Thymus (tissue), 11 donors: ENCODE measurements around the gene GSDMA. TPM values are rescaled to one million over a fixed set of nuclear protein-coding genes. Genes with fewer than 3 reads are reported as not detected.

Experiments
- DNase-seq, 9 donors: peaks; one replicate each; pipeline ENCODE4 v3.0.0-alpha.2; 2013; ENCODE audit warnings: low spot score in 9 of 9, low read depth in 6 of 9, missing footprints in 1 of 9
- H3K27ac ChIP-seq, 2 donors: one replicate each; pipeline ENCODE4 v1.5.1; 2013; ENCODE audit warnings: control low read depth in 1 of 2, low read depth in 1 of 2, low read length in 1 of 2, mild to moderate bottlenecking in 1 of 2, moderate library complexity in 1 of 2
- H3K27me3 ChIP-seq, 2 donors: one replicate each; pipeline ENCODE4 v1.5.1; 2013; ENCODE audit warnings: low read length in 1 of 2; ENCODE audit not compliant: control insufficient read depth in 2 of 2, insufficient read depth in 1 of 2
- H3K36me3 ChIP-seq, 2 donors: one replicate each; pipeline ENCODE4 v1.5.1; 2013; ENCODE audit warnings: low read length in 1 of 2, mild to moderate bottlenecking in 1 of 2, moderate library complexity in 1 of 2; ENCODE audit not compliant: control insufficient read depth in 2 of 2, insufficient read depth in 2 of 2
- H3K4me1 ChIP-seq, 2 donors: one replicate each; pipeline ENCODE4 v1.5.1; 2013; ENCODE audit warnings: low read length in 2 of 2; ENCODE audit not compliant: control insufficient read depth in 2 of 2, insufficient read depth in 2 of 2
- H3K4me3 ChIP-seq, 2 donors: one replicate each; pipeline ENCODE4 v1.5.1; 2013; ENCODE audit warnings: low read length in 2 of 2, control low read depth in 1 of 2, mild to moderate bottlenecking in 1 of 2
- H3K9me3 ChIP-seq, 2 donors: one replicate each; pipeline ENCODE4 v1.5.1; 2013; ENCODE audit warnings: low read length in 1 of 2, mild to moderate bottlenecking in 1 of 2; ENCODE audit not compliant: control insufficient read depth in 2 of 2, insufficient read depth in 1 of 2
- WGBS: extraction: QIAGEN DNeasy Blood & Tissue Kit; methylation state at CpG from one replicate; pipeline ENCODE4 v1.1.7; 2013; 5-methylcytosine and 5-hydroxymethylcytosine counted together
- polyA plus RNA-seq: library from polyadenylated mRNA; stranded (reverse); fragments of 200-250 nt; gene quantifications from one replicate; pipeline ENCODE4 v1.2.3, GENCODE V29; 2013
- total RNA-seq: library from RNA; stranded (reverse); fragments of 120-200 nt; gene quantifications from one replicate; pipeline ENCODE4 v1.2.4, GENCODE V29; 2013
- donor health status: healthy.

Gene GSDMA
- total and polyA plus RNA-seq, 2 donors = 0.57 to 1.7 TPM

DNA sequence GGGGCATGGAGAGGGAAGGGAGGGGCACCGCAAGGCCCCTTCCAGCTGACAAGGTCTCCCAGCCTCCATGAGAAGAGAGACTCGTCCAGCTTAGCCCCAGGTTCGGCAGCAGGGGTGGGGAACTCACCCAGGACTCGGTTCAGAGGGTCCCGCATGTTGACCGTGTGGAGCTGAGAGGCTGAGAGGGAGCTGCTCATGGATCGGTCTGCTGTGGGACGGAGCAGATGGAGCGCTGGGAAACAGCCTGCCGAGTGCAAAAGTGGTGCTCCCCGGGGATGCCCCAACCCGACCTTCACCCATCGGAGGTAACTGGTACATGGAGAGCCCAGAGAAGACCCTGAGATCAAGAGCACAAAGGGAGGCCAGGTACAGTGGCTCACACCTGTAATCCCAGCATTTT, 57.3 kb downstream of the GSDMA start:
- no peak for DNase-seq
- Histone ChIP-seq H3K27ac (no peak overlapping the region), H3K27me3 (peaks cover 0 to 5% of the 10 kb centered on the region in 2 donors), H3K36me3 (peaks cover 55 to 69% of the 10 kb centered on the region in 2 donors), H3K4me3 (no peak overlapping the region), H3K9me3 (no peaks in the 10 kb centered on the region), H3K4me1 (no peaks in the 10 kb centered on the region)
- WGBS = 98% methylated on average over 13 of the region's 13 CpGs

DNA sequence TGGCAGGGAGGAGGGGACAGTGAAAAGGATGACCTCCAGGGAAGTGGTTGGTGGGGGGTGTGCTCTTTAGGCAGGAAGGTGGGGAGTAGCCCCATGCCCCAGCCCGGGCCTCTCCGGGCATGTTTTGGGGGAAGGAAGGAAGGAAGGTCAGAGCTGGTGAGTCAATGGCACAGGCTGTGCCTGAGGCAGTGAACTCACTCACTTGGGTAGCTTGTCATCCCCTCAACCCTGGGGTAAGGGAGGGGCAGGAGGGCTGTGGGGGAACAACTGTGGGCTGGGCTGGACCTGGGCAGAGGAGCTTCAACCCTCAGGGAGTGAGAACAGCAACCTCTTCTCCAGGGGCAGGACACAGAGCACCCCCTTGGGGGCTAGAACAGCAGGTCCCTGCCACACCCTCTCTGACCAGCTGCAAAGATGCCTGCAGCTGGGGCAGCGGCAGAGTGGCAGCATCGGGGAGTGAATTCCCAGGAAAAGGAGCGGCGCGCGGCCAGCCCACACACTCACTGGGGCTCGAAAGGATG, 58.7 kb downstream of the GSDMA start:
- peaks cover 9 to 10% of the 10 kb centered on the region in 2 donors for H3K4me1 ChIP-seq
- H3K9me3 ChIP-seq = peaks cover 0 to 4% of the 10 kb centered on the region in 2 donors
- WGBS = 97% methylated on average over 9 of the region's 9 CpGs
- no peak overlapping the region for H3K4me3 ChIP-seq
- DNase-seq = no peak
- no peaks in the 10 kb centered on the region for H3K27me3 ChIP-seq
- peaks cover 69 to 80% of the 10 kb centered on the region in 2 donors for H3K36me3 ChIP-seq
- H3K27ac ChIP-seq = no peak overlapping the region

GRCh38 chr17:40022497-40022896, 59.7 kb downstream of the GSDMA start:
- 99% methylated on average over 9 of the region's 9 CpGs for WGBS
- no peak for DNase-seq

DNA sequence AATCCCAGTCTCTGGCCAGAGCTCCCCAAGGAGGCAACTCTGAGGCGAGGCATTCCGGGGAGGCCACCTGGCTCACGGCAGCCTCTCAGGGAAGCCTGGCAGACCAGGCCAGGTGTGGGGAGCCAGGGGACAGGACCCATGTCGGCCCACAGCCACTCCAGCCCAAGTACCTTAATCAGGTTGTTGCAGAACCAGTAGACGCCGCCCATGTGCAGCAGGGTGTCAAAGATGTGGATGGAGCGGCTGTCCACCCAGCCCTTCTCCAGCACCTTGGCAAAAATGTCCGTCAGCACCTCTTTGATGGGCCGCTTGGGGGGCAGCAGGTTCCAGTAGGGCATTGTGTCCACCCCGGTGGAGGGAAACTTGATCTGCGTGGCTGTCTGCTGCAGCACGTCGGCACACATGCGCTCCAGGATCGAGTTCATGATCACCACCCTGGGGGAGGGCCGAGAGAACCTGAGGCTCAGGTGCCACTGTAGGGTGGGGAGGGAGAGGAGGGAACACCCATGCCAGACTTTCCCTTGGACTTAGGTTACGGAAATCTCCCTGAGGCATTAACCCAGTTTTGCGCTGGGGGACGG, 60.2 kb downstream of the GSDMA start:
- H3K27ac ChIP-seq = no peak overlapping the region
- H3K9me3 ChIP-seq = peaks cover 0 to 4% of the 10 kb centered on the region in 2 donors
- H3K4me3 ChIP-seq = no peak overlapping the region
- no peak for DNase-seq
- no peaks in the 10 kb centered on the region for H3K27me3 ChIP-seq
- H3K36me3 ChIP-seq = peaks cover 83% of the 10 kb centered on the region in 2 donors
- 96% methylated on average over 19 of the region's 19 CpGs for WGBS
- H3K4me1 ChIP-seq = peaks cover 11 to 17% of the 10 kb centered on the region in 2 donors

More at GRCh38 chr17:40022497-40022896, 59.7 kb downstream of the GSDMA start:
- H3K4me1 ChIP-seq = peaks cover 11 to 17% of the 10 kb centered on the region in 2 donors
- no peak overlapping the region for H3K4me3 ChIP-seq
- no peaks in the 10 kb centered on the region for H3K27me3 ChIP-seq
- no peak overlapping the region for H3K27ac ChIP-seq
- peaks cover 78 to 85% of the 10 kb centered on the region in 2 donors for H3K36me3 ChIP-seq
- H3K9me3 ChIP-seq = peaks cover 0 to 4% of the 10 kb centered on the region in 2 donors

DNA sequence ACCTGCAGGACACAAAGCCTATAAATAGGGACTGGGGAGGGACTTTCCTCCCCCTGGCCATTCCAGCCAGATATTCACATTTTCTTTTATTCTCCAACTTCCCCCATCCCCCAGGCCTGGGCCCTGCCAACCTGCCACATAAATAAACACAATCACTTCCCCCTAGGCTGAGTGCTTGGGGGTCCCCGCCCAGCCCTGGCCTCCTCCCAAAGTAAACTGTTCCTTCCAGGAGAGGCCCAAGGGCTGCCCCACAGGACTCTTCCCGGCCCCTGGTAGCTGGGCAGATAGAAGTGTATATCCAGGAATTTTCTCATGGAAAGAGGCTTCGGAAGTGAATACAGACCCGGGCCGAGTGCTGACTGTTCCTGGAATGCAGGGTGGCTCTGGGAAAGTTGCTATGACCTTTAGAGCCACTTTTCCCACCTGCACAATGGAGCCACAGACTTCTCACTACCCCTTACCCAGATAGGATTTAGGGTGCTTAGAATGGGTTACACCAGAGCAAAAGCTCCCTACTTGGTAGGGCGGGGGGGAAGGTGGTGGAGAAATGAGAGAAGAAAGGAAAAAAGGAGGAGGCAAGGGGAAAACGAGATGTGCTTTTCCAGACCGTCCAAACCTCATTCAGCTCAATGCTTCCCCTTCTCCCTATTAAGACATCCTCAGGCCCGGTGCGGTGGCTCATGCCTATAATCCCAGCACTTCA, 60.9 kb downstream of the GSDMA start:
- H3K4me3 ChIP-seq = no peak overlapping the region
- H3K9me3 ChIP-seq = peaks cover 0 to 4% of the 10 kb centered on the region in 2 donors
- no peaks in the 10 kb centered on the region for H3K27me3 ChIP-seq
- no peak overlapping the region for H3K27ac ChIP-seq
- no peak for DNase-seq
- peaks cover 83 to 87% of the 10 kb centered on the region in 2 donors for H3K36me3 ChIP-seq
- H3K4me1 ChIP-seq = peaks cover 11 to 17% of the 10 kb centered on the region in 2 donors
- WGBS = 95% methylated on average over 10 of the region's 10 CpGs

GRCh38 chr17:40024901-40025300, 62.1 kb downstream of the GSDMA start:
- H3K27ac ChIP-seq = no peak overlapping the region
- 96% methylated on average over 8 of the region's 8 CpGs for WGBS
- H3K27me3 ChIP-seq = no peaks in the 10 kb centered on the region
- H3K9me3 ChIP-seq = peaks cover 0 to 4% of the 10 kb centered on the region in 2 donors
- H3K4me1 ChIP-seq = peaks cover 11 to 17% of the 10 kb centered on the region in 2 donors
- no peak for DNase-seq
- H3K36me3 ChIP-seq = peaks cover 83 to 88% of the 10 kb centered on the region in 2 donors
- no peak overlapping the region for H3K4me3 ChIP-seq

DNA sequence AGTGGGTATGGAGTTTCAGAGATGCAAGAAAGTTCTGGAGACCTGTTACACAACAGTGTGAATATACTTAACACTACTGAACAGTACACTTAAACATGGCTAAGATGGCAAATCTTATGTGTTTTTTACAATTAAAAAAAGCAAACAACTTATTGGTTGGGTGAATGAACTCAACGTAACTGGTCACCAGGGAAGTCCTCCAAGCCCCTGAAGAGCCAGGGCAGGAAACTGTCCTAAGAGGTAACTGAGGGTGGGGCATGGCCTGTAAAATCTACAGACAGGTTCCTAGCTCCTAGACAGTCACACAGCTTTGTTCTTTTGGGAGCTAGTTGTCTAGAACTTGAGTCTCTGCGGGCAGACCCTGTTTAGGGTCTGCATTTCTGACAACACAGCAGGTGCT, 62.8 kb downstream of the GSDMA start:
- H3K36me3 ChIP-seq = peaks cover 77 to 88% of the 10 kb centered on the region in 2 donors
- no peak overlapping the region for H3K4me3 ChIP-seq
- H3K4me1 ChIP-seq = peaks cover 11 to 17% of the 10 kb centered on the region in 2 donors
- peaks cover 0 to 4% of the 10 kb centered on the region in 2 donors for H3K9me3 ChIP-seq
- peak overlapping the region in 1 of 2 donors; percentile 1 for H3K27ac ChIP-seq
- H3K27me3 ChIP-seq = no peaks in the 10 kb centered on the region
- 93% methylated on average over 2 of the region's 2 CpGs for WGBS
- DNase-seq = no peak

DNA sequence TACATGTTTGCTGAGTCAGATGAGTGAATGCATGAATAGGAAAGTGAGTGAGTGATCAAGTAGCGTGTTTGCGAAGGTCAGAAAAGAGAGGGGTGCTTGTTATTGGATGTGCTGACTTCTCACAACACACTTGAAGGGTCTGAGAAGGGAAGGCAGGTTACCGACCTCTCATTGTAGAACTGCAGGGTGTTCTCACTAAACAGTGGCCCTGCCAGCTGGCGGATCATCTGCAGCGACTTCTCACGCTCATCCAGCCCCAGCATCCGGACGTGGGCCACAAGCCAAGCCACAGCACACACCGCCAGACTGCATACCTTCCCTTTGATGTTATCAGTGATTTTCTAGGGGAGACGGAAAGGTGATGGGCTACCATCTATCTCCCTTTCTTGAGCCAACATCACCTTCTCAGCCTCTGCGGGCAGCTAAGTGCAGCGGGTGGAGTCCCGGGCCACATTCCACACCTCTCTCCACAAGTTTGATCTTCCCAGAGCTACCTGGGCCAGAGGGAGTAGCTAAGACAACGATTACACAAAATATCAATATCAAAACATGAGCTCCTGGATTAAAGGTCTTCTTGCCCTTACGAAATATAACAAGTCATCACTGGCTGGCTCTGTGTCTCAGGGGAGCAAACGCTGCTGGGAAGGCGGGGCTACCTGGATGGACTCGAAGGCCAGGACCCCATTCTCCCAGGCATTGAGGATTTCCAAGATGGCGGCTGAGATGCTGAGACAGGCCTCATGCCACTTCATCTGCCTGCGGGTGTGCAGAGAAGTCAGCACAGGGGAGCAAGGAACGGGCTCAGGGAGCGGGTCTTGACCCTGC, 63.4 kb downstream of the GSDMA start:
- Histone ChIP-seq H3K4me3 (no peak overlapping the region), H3K4me1 (peaks cover 11 to 17% of the 10 kb centered on the region in 2 donors), H3K36me3 (peaks cover 77 to 92% of the 10 kb centered on the region in 2 donors), H3K27me3 (no peaks in the 10 kb centered on the region), H3K9me3 (peaks cover 0 to 4% of the 10 kb centered on the region in 2 donors), H3K27ac (no peak overlapping the region)
- WGBS = 67% methylated on average over 22 of the region's 22 CpGs
- DNase-seq = peak in 1 of 9 donors; percentile 42
